ENCODE results near the gene BTBD16.

GRCh38 chr10:122343936-122344335 is 72.8 kb downstream of the BTBD16 start:
- TF ChIP-seq GATA2 (IDR thresholded peaks at IDR 0.05; ENCODE audit: low read depth, low read length): no peak
- TF ChIP-seq GATA3 (IDR thresholded peaks at IDR 0.05; ENCODE audit: low read depth, low read length): no peak

Measured in SH-SY5Y (cell line).